ENCODE measurements around the gene NANP. TPM values are rescaled to one million over a fixed set of nuclear protein-coding genes. Genes with fewer than 3 reads are reported as not detected.
"Not testable (repeated sequence)": the region's sequence is repeated elsewhere in the genome, so short reads cannot be mapped to it uniquely, and the experiment has no call there.

NANP gene
- total RNA-seq, 4 donors from 2014 or later: 2.1 to 5.4 (median 4.8) TPM

- TF ChIP-seq POLR2A (IDR thresholded peaks at IDR 0.05): no peak
- TF ChIP-seq CTCF (IDR thresholded peaks at IDR 0.05): no peak
- no peaks in the 10 kb centered on the region for H3K9me3 ChIP-seq
- intact Hi-C loops (cut with DNase I): no loop called here
- DNase-seq: no peak
- H3K4me1 ChIP-seq: peaks cover 0 to 8% (median 0%) of the 10 kb centered on the region in 3 donors
- peaks cover 0 to 36% (median 0%) of the 10 kb centered on the region in 3 donors for H3K36me3 ChIP-seq
- no peaks in the 10 kb centered on the region for H3K27me3 ChIP-seq
- WGBS, 2 donors: 44 to 57% methylated on average over 5 of the region's 5 CpGs
- H3K4me3 ChIP-seq: no peak overlapping the region
- H3K27ac ChIP-seq: no peak overlapping the region
Observed at GRCh38 chr20:25632940-25633790, 9.4 kb upstream of the NANP start.

- H3K27me3 ChIP-seq; H3K4me3 ChIP-seq; DNase-seq; H3K9me3 ChIP-seq; intact Hi-C loops (cut with DNase I); H3K27ac ChIP-seq; H3K4me1 ChIP-seq: not testable (repeated sequence)
- peaks cover 0 to 18% (median 0%) of the 10 kb centered on the region in 3 donors for H3K36me3 ChIP-seq
- 84 to 92% methylated on average over 2 of the region's 2 CpGs for WGBS, 2 donors
Observed at GRCh38 chr20:25630615-25631014, 6.8 kb upstream of the NANP start.

GRCh38 chr20:25629816-25630499 lies 6.1 kb upstream of the NANP start:
- no peaks in the 10 kb centered on the region for H3K27me3 ChIP-seq
- TF ChIP-seq POLR2A (IDR thresholded peaks at IDR 0.05) (no peak), CTCF (IDR thresholded peaks at IDR 0.05) (no peak)
- intact Hi-C loops (cut with DNase I): no loop called here
- peaks cover 0 to 14% (median 0%) of the 10 kb centered on the region in 3 donors for H3K4me1 ChIP-seq
- DNase-seq: no peak
- no peak overlapping the region for H3K27ac ChIP-seq
- no peak overlapping the region for H3K4me3 ChIP-seq
- H3K9me3 ChIP-seq: no peaks in the 10 kb centered on the region
- H3K36me3 ChIP-seq: peaks cover 0 to 11% (median 0%) of the 10 kb centered on the region in 3 donors
- 83 to 94% methylated on average over 8 of the region's 8 CpGs for WGBS, 2 donors

GRCh38 chr20:25626779-25627178 lies 3.0 kb upstream of the NANP start:
- no peak for DNase-seq
- no peak overlapping the region for H3K4me3 ChIP-seq
- H3K27me3 ChIP-seq: no peaks in the 10 kb centered on the region
- intact Hi-C loops (cut with DNase I): no loop called here
- 84 to 85% methylated on average over 9 of the region's 9 CpGs for WGBS, 2 donors
- no peaks in the 10 kb centered on the region for H3K36me3 ChIP-seq
- no peak for TF ChIP-seq CTCF (IDR thresholded peaks at IDR 0.05)
- TF ChIP-seq POLR2A (IDR thresholded peaks at IDR 0.05): no peak
- no peak overlapping the region for H3K27ac ChIP-seq
- peaks cover 0 to 27% (median 11%) of the 10 kb centered on the region in 3 donors for H3K4me1 ChIP-seq
- H3K9me3 ChIP-seq: no peaks in the 10 kb centered on the region

GRCh38 chr20:25624500-25624939 lies 706 bp upstream of the NANP start:
- Histone ChIP-seq H3K36me3 (no peaks in the 10 kb centered on the region), H3K27ac (peak overlapping the region; percentile 90 to 97 (median 96)), H3K4me3 (peak overlapping the region; percentile 58 to 95 (median 81)), H3K4me1 (peaks cover 0 to 35% (median 11%) of the 10 kb centered on the region in 3 donors), H3K27me3 (no peaks in the 10 kb centered on the region), H3K9me3 (no peaks in the 10 kb centered on the region)
- WGBS, 2 donors: 42 to 71% methylated on average over 11 to 14 of the region's 17 CpGs
- intact Hi-C loops (cut with DNase I): no loop called here
- DNase-seq: no peak
- TF ChIP-seq CTCF (IDR thresholded peaks at IDR 0.05) (no peak), POLR2A (IDR thresholded peaks at IDR 0.05) (no peak)

Data from esophagus squamous epithelium (tissue), 5 donors.